K562 (cell line): ENCODE results near the gene NPAS2.

Experiments
- POLR2A ChIP-seq: fragments of 450-650 bp; conservative IDR thresholded peaks from 2 replicates; pipeline ENCODE4 v1.6.1; 2016
- RBM17 ChIP-seq: fragments of 200-400 bp; formaldehyde crosslinking; IDR thresholded peaks from 2 replicates; pipeline ENCODE4 v1.6.1; 2017; ENCODE audit warnings: low read depth, mild to moderate bottlenecking, low read length, borderline replicate concordance
- ZNF165 ChIP-seq: fragments of 250-450 bp; sonication (Bioruptor Pico); IDR thresholded peaks from 2 replicates; pipeline ENCODE4 v1.4.0; 2020; ENCODE audit warnings: borderline replicate concordance
- TF ChIP-seq, protein P1 (sequence below): fragments of 450-650 bp; IDR thresholded peaks from 2 replicates; pipeline ENCODE4 v1.6.1; 2016
- TF ChIP-seq, protein P2 (sequence below), 3 experiments: IDR thresholded peaks in 2 of 3; conservative IDR thresholded peaks in 1 of 3; 2 replicates each; pipeline ENCODE4 v1.5.1; 2011 to 2012; ENCODE audit warnings: low read length in 3 of 3, mild to moderate bottlenecking in 3 of 3, control low read depth in 2 of 3, improper control_type of control experiment in 1 of 3, inconsistent platforms in 1 of 3, low read depth in 1 of 3, mixed read lengths in 1 of 3, moderate library complexity in 1 of 3; ENCODE audit not compliant: insufficient read depth in 2 of 3
- TF ChIP-seq, protein P3 (sequence below): sonication (generic); formaldehyde crosslinking; IDR thresholded peaks from 2 replicates; pipeline ENCODE4 v1.8.0; 2022; ENCODE audit warnings: mild to moderate bottlenecking, missing genetic modification reagents
- TF ChIP-seq, protein P4 (sequence below): fragments of 450-650 bp; IDR thresholded peaks from 2 replicates; pipeline ENCODE4 v1.6.1; 2018; ENCODE audit not compliant: partially characterized antibody

DNA sequence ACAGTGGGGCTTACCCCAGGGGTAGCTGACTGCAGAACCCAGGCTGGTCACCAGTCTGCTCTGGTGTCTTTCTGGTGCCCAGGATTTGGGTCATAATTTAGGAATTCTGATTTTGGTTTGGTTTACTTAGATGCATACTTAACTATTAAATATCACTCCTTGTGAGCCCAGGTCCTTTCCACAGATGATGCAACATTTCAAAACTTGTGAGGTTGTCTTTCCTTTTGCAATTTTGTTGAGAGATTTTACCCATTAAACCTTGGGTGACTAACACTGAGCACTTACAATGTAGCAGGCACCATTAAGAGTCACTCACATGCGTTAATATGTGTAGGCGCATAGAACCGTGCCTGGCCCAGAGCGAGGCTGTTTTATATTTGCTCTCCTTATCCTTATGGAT, 120.3 kb downstream of the NPAS2 start:
- TF ChIP-seq ZNF165 = no peak
- TF ChIP-seq, protein P1, sequence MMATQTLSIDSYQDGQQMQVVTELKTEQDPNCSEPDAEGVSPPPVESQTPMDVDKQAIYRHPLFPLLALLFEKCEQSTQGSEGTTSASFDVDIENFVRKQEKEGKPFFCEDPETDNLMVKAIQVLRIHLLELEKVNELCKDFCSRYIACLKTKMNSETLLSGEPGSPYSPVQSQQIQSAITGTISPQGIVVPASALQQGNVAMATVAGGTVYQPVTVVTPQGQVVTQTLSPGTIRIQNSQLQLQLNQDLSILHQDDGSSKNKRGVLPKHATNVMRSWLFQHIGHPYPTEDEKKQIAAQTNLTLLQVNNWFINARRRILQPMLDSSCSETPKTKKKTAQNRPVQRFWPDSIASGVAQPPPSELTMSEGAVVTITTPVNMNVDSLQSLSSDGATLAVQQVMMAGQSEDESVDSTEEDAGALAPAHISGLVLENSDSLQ = no peak
- TF ChIP-seq, protein P2, sequence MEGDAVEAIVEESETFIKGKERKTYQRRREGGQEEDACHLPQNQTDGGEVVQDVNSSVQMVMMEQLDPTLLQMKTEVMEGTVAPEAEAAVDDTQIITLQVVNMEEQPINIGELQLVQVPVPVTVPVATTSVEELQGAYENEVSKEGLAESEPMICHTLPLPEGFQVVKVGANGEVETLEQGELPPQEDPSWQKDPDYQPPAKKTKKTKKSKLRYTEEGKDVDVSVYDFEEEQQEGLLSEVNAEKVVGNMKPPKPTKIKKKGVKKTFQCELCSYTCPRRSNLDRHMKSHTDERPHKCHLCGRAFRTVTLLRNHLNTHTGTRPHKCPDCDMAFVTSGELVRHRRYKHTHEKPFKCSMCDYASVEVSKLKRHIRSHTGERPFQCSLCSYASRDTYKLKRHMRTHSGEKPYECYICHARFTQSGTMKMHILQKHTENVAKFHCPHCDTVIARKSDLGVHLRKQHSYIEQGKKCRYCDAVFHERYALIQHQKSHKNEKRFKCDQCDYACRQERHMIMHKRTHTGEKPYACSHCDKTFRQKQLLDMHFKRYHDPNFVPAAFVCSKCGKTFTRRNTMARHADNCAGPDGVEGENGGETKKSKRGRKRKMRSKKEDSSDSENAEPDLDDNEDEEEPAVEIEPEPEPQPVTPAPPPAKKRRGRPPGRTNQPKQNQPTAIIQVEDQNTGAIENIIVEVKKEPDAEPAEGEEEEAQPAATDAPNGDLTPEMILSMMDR (IDR thresholded peaks at IDR 0.05 in 2 of 3, conservative IDR thresholded peaks at IDR 0.05 in 1 of 3; ENCODE audit: insufficient read depth in 2 of 3, low read depth in 1 of 3, low read length in 3 of 3) = no peak
- no peak for TF ChIP-seq POLR2A
- TF ChIP-seq, protein P3, sequence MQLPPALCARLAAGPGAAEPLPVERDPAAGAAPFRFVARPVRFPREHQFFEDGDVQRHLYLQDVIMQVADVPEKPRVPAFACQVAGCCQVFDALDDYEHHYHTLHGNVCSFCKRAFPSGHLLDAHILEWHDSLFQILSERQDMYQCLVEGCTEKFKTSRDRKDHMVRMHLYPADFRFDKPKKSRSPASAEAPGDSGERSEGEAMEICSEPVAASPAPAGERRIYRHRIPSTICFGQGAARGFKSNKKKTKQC = no peak
- TF ChIP-seq RBM17 = no peak
- TF ChIP-seq, protein P4, sequence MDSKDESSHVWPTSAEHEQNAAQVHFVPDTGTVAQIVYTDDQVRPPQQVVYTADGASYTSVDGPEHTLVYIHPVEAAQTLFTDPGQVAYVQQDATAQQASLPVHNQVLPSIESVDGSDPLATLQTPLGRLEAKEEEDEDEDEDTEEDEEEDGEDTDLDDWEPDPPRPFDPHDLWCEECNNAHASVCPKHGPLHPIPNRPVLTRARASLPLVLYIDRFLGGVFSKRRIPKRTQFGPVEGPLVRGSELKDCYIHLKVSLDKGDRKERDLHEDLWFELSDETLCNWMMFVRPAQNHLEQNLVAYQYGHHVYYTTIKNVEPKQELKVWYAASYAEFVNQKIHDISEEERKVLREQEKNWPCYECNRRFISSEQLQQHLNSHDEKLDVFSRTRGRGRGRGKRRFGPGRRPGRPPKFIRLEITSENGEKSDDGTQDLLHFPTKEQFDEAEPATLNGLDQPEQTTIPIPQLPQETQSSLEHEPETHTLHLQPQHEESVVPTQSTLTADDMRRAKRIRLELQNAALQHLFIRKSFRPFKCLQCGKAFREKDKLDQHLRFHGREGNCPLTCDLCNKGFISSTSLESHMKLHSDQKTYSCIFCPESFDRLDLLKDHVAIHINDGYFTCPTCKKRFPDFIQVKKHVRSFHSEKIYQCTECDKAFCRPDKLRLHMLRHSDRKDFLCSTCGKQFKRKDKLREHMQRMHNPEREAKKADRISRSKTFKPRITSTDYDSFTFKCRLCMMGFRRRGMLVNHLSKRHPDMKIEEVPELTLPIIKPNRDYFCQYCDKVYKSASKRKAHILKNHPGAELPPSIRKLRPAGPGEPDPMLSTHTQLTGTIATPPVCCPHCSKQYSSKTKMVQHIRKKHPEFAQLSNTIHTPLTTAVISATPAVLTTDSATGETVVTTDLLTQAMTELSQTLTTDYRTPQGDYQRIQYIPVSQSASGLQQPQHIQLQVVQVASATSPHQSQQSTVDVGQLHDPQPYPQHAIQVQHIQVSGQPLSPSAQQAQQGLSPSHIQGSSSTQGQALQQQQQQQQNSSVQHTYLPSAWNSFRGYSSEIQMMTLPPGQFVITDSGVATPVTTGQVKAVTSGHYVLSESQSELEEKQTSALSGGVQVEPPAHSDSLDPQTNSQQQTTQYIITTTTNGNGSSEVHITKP = no peak
